DND-41 (cell line): ENCODE data around the gene RABEPK.
"Not testable (repeated sequence)": the region's sequence is repeated elsewhere in the genome, so short reads cannot be mapped to it uniquely, and the experiment has no call there.

Experiments
- ATAC-seq: fragments of 200-7000 bp; cut with Tn5 transposase; 3 replicates; pipeline ENCODE4 v1.9.1; 2021; ENCODE audit warnings: low read depth; ENCODE audit not compliant: insufficient read depth
- DNase-seq: peaks from one replicate; pipeline ENCODE4 v3.0.0-alpha.2; 2020
- H2AFZ ChIP-seq: 2 replicates; pipeline ENCODE4 v1.6.0; 2012; ENCODE audit warnings: low read depth, low read length
- H3K27ac ChIP-seq: 2 replicates; pipeline ENCODE4 v1.5.1; 2012; ENCODE audit warnings: low read length, inconsistent platforms
- H3K27me3 ChIP-seq: fragments of 200-600 bp; sonication (generic); 2 replicates; pipeline ENCODE4 v1.6.0; 2012; ENCODE audit warnings: low read length, mild to moderate bottlenecking, inconsistent platforms; ENCODE audit not compliant: insufficient read depth, poor library complexity
- H3K36me3 ChIP-seq: 2 replicates; pipeline ENCODE4 v1.5.1; 2012; ENCODE audit warnings: low read length, inconsistent platforms; ENCODE audit not compliant: insufficient read depth
- H3K4me1 ChIP-seq: 2 replicates; pipeline ENCODE4 v1.5.1; 2012; ENCODE audit warnings: mild to moderate bottlenecking, low read length; ENCODE audit not compliant: insufficient read depth
- H3K4me2 ChIP-seq: 2 replicates; pipeline ENCODE4 v1.6.0; 2012; ENCODE audit warnings: mild to moderate bottlenecking, moderate library complexity, low read length, inconsistent platforms; ENCODE audit not compliant: insufficient read depth
- H3K4me3 ChIP-seq, 2 experiments: fragments of 200-600 bp in 1 of 2; shearing (Covaris generic) in 1 of 2; 2 replicates each; pipeline ENCODE4 v1.5.1; 2012 to 2016; ENCODE audit warnings: inconsistent platforms in 2 of 2, low read length in 2 of 2, mild to moderate bottlenecking in 2 of 2, low read depth in 1 of 2, moderate library complexity in 1 of 2
- H3K79me2 ChIP-seq: 2 replicates; pipeline ENCODE4 v1.6.0; 2012; ENCODE audit warnings: low read length, inconsistent platforms; ENCODE audit not compliant: insufficient read depth
- H3K9ac ChIP-seq: 2 replicates; pipeline ENCODE4 v1.6.0; 2012; ENCODE audit warnings: low read depth, mild to moderate bottlenecking, inconsistent platforms, low read length, moderate library complexity
- H3K9me3 ChIP-seq: 2 replicates; pipeline ENCODE4 v1.5.1; 2012; ENCODE audit warnings: low read length, moderate library complexity, mild to moderate bottlenecking, inconsistent platforms; ENCODE audit not compliant: insufficient read depth, severe bottlenecking
- H4K20me1 ChIP-seq: 2 replicates; pipeline ENCODE4 v1.6.0; 2012; ENCODE audit warnings: low read length; ENCODE audit not compliant: insufficient read depth
- CTCF ChIP-seq: IDR thresholded peaks from 2 replicates; pipeline ENCODE4 v1.5.1; 2012; ENCODE audit warnings: borderline replicate concordance, low read length, moderate library complexity, mild to moderate bottlenecking; ENCODE audit not compliant: poor library complexity, severe bottlenecking; ENCODE audit errors: extremely low read depth
- EZH2 ChIP-seq: IDR thresholded peaks from 3 replicates; pipeline ENCODE4 v1.6.1; 2012; ENCODE audit warnings: borderline replicate concordance, low read depth, mild to moderate bottlenecking, moderate library complexity, low read length, inconsistent platforms; ENCODE audit not compliant: severe bottlenecking

The RABEPK gene

DNA sequence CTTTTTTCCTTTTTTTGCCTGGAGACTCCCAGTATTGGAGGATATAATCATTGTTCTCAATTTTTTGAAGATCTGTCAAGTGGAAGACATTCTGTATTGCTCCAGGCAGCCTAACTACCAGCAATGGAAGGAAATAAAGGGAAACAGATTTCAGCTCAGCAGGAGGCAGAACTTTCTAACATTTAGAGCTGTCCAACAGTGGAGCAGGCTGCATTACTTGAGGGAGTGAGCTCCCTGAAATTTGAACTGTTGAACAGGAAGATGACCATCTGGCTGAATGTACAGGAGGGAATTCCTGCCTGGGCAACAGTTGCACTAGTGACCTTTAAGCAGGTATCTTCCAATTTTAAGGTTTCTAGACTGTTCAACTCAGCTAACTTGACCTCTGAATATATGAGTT lies 60.2 kb downstream of the RABEPK start:
- Histone ChIP-seq H3K4me3 (no peak overlapping the region), H3K9ac (no peak overlapping the region), H4K20me1 (peaks cover 11% of the 10 kb centered on the region), H3K79me2 (peaks cover 39% of the 10 kb centered on the region), H3K27me3 (no peaks in the 10 kb centered on the region), H3K4me2 (peak overlapping the region; percentile 77), H3K9me3 (no peaks in the 10 kb centered on the region), H2AFZ (peak overlapping the region; percentile 98; the same call in 1 of the 2 replicates), H3K36me3 (peaks cover 9% of the 10 kb centered on the region; the same call in 1 of the 2 replicates), H3K27ac (no peak overlapping the region), H3K4me1 (peaks cover 34% of the 10 kb centered on the region)
- no peak for TF ChIP-seq CTCF
- no peak for TF ChIP-seq EZH2
- no peak for DNase-seq
- ATAC-seq = no peak

DNA sequence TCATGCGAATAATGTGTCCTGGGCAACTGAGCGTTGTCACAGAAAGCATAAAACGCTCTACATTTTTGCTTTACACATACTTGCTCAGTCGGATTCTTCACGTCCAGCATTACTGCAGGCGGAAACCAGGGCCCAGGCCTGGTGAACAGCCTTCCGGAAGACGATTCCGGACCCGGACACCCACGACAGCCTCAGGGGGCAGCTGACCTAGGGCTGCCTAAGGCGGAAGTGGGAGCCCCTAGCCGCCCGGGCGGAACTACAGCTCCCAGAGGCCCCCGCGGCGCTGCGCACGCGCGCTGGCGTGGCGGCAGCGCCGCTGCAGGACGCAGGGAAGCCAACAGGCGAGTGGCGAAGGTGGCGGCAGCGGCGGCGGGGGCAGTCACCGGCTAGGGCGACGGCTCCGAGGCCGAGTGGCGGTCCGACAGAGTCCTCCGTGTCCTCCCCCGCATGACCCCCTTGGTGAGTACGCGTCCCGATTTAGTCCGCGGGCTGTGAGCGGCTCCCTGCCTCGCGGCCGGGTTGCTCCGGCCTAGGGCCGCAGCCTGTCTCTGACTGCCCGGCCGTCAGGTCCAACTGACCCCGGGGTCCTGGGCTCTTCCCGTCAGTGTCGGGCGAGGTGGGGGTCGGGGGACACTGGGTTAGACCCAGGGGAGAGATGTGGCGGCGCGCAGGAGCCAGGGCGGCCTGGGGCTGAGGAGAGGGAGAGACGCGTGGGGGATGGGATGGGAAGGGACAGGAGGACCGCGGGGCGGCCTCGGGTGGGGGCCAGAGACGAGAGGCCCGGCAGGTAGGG lies 61.4 kb downstream of the RABEPK start, which contains the start of gene GAPVD1:
TSS of gene GAPVD1 (plus strand) at position 326 of the 793 bp plus-strand sequence. CDS start 37,096 bp downstream, outside the sequence.
- peaks cover 9% of the 10 kb centered on the region; the same call in 1 of the 2 replicates for H3K36me3 ChIP-seq
- peaks cover 34% of the 10 kb centered on the region for H3K4me1 ChIP-seq
- peak within 1 kb of the TSS; percentile 95 for H3K27ac ChIP-seq
- DNase-seq = peak; percentile 86
- peaks cover 11% of the 10 kb centered on the region for H4K20me1 ChIP-seq
- peak within 1 kb of the TSS; percentile 77 for H3K4me2 ChIP-seq
- H3K4me3 ChIP-seq = peak within 1 kb of the TSS; percentile 77 to 97
- peak; percentile 99 for ATAC-seq
- peak within 1 kb of the TSS; percentile 83 for H3K9ac ChIP-seq
- TF ChIP-seq CTCF = peak; percentile 54
- no peak for TF ChIP-seq EZH2
- H3K9me3 ChIP-seq = no peaks in the 10 kb centered on the region
- peaks cover 47% of the 10 kb centered on the region for H3K79me2 ChIP-seq
- no peaks in the 10 kb centered on the region for H3K27me3 ChIP-seq
- peak within 1 kb of the TSS; percentile 98 for H2AFZ ChIP-seq

GRCh38 chr9:125262294-125262991 lies 62.1 kb downstream of the RABEPK start:
- peak overlapping the region; percentile 77 for H3K4me2 ChIP-seq
- peak; percentile 18; the same call in 2 of the 3 replicates for ATAC-seq
- H3K9ac ChIP-seq = peak overlapping the region; percentile 83
- peaks cover 53% of the 10 kb centered on the region for H3K79me2 ChIP-seq
- peak overlapping the region; percentile 78 for H2AFZ ChIP-seq
- peak overlapping the region; percentile 63 for H3K27ac ChIP-seq
- H3K4me3 ChIP-seq = peak overlapping the region; percentile 77 to 97; a peak in 3 of 4 replicates
- TF ChIP-seq EZH2 (no peak), CTCF (no peak)
- peaks cover 34% of the 10 kb centered on the region for H3K4me1 ChIP-seq
- DNase-seq = no peak
- H3K36me3 ChIP-seq = peaks cover 9% of the 10 kb centered on the region; the same call in 1 of the 2 replicates
- no peaks in the 10 kb centered on the region for H3K9me3 ChIP-seq
- peaks cover 11% of the 10 kb centered on the region for H4K20me1 ChIP-seq
- H3K27me3 ChIP-seq = no peaks in the 10 kb centered on the region

DNA sequence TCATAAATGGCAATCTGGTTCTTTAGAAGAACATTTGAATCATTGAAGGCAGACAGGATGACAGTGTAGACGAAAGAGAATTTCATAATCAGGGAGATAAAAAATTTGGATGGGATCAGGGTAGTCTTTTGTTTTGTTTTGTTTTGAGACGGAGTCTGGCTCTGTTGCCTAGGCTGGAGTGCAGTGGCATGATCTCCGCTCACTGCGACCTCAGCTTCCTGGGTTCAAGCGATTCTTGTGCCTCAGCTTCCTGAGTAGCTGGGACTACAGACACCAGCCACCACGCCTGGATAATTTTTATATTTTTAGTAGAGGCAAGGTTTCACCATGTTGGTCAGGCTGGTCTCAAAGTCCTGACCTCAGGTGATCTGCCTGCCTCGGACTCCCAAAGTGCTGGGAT lies 63.7 kb downstream of the RABEPK start:
- H3K27ac ChIP-seq, H3K9ac ChIP-seq, H3K36me3 ChIP-seq, H3K9me3 ChIP-seq, DNase-seq, ATAC-seq, H3K4me3 ChIP-seq, H3K27me3 ChIP-seq, H2AFZ ChIP-seq: not testable (repeated sequence)
- Histone ChIP-seq H3K79me2 (peaks cover 65% of the 10 kb centered on the region), H3K4me2 (peak overlapping the region; percentile 77; the same call in 1 of the 2 replicates), H4K20me1 (peaks cover 13% of the 10 kb centered on the region), H3K4me1 (peaks cover 34% of the 10 kb centered on the region)
